ENCODE data around the gene CDHR2. TPM values are rescaled to one million over a fixed set of nuclear protein-coding genes. Genes with fewer than 3 reads are reported as not detected.

CDHR2 gene
- total RNA-seq, 3 donors from 2014 or later = 69.0 to 184 (median 107) TPM

- Histone ChIP-seq H3K9me3 (no peaks in the 10 kb centered on the region), H3K36me3 (ENCODE audit: low read depth) (no peaks in the 10 kb centered on the region), H3K4me3 (no peak overlapping the region), H3K4me1 (ENCODE audit: low read depth) (peaks cover 34% of the 10 kb centered on the region)
- ATAC-seq (no peak), DNase-seq (peak in 1 of 3 donors; percentile 23)
- intact Hi-C loops (cut with DNase I, micrococcal nuclease) = no loop called here
- TF ChIP-seq, protein P1, sequence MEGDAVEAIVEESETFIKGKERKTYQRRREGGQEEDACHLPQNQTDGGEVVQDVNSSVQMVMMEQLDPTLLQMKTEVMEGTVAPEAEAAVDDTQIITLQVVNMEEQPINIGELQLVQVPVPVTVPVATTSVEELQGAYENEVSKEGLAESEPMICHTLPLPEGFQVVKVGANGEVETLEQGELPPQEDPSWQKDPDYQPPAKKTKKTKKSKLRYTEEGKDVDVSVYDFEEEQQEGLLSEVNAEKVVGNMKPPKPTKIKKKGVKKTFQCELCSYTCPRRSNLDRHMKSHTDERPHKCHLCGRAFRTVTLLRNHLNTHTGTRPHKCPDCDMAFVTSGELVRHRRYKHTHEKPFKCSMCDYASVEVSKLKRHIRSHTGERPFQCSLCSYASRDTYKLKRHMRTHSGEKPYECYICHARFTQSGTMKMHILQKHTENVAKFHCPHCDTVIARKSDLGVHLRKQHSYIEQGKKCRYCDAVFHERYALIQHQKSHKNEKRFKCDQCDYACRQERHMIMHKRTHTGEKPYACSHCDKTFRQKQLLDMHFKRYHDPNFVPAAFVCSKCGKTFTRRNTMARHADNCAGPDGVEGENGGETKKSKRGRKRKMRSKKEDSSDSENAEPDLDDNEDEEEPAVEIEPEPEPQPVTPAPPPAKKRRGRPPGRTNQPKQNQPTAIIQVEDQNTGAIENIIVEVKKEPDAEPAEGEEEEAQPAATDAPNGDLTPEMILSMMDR (IDR thresholded peaks at IDR 0.05) = no peak
Observed at GRCh38 chr5:176538230-176538988, 10.7 kb upstream of the CDHR2 start.

DNA sequence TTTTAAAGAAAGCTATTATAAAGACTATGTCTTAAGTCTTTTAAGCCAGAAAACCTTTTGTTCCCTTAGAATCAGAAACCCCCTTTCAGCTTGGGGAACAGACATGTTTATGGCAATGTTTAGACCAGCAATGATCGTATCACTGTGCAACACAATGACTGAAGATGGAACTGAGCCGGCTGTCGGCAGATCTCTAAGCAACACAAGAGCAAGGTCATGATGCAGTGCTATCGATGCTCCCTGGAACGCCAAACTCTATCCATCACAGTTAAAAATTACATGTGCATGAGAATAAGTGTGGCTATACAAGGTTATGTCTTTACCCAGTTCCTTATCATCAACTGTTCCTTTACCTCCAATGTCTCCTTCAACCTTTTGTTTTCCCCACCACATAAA, 10.2 kb upstream of the CDHR2 start:
- TF ChIP-seq, protein P1 (IDR thresholded peaks at IDR 0.05) = no peak
- DNase-seq = no peak
- no peaks in the 10 kb centered on the region for H3K9me3 ChIP-seq
- no peaks in the 10 kb centered on the region for H3K36me3 ChIP-seq (ENCODE audit: low read depth)
- peaks cover 28% of the 10 kb centered on the region for H3K4me1 ChIP-seq (ENCODE audit: low read depth)
- ATAC-seq = no peak
- H3K4me3 ChIP-seq = no peak overlapping the region
- intact Hi-C loops (cut with DNase I, micrococcal nuclease) = no loop called here

DNA sequence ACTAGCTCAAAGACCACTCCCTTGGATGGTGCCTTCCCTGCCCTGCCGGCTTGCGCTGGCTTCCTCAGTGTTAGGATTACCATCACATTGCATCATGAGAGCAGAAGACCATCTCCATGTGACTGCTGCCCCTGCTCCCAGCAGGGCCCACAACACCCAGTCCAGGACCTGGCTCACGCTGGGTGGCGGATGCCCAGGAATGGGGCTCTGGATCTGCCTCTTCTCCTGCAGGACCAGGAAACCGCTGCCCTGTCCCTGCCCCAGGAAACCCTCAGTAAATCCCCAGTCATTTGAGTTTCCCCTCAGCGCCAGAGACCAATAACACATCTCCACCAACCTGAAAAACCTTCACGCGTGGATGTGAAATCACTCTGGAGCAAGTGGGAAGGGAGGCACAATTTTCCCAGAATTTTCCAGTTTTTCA, 8.7 kb upstream of the CDHR2 start:
- intact Hi-C loops (cut with DNase I, micrococcal nuclease) = loop anchor here in 1 of 2 donors (10.0 kb wide), 1 partner anchor 126 kb away; the partner anchor contains the start of gene CLTB
- no peak for DNase-seq
- Histone ChIP-seq H3K4me1 (ENCODE audit: low read depth) (peaks cover 19% of the 10 kb centered on the region), H3K9me3 (no peaks in the 10 kb centered on the region), H3K4me3 (no peak overlapping the region), H3K36me3 (ENCODE audit: low read depth) (no peaks in the 10 kb centered on the region)
- TF ChIP-seq, protein P1 (IDR thresholded peaks at IDR 0.05) = no peak
- no peak for ATAC-seq

DNA sequence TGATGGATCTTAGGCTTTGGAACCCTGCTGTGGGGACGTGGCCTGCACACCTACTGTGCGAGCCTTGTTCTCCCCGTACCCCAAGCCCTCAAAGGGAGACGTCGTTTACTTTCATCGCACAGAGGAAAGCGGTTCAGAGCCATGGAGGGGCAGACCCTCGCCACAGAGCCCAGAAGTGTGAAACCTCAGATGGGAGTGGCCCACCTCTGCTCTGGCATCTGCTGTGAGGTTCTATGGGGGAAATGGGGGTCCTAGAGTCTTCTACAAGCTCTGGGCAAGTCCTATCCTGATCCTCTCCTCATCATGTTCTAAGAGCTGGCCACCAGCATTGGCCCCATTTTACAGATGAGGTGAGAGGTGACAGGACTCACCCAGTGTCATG, 8.2 kb upstream of the CDHR2 start:
- Histone ChIP-seq H3K9me3 (no peaks in the 10 kb centered on the region), H3K4me3 (no peak overlapping the region), H3K36me3 (ENCODE audit: low read depth) (no peaks in the 10 kb centered on the region), H3K4me1 (ENCODE audit: low read depth) (peaks cover 22% of the 10 kb centered on the region)
- intact Hi-C loops (cut with DNase I, micrococcal nuclease) = loop anchor here in 1 of 2 donors (10.0 kb wide), 1 partner anchor 126 kb away; the partner anchor contains the start of gene CLTB
- DNase-seq (peak in 2 of 3 donors; percentile 17 to 55), ATAC-seq (no peak)
- TF ChIP-seq, protein P1 (IDR thresholded peaks at IDR 0.05) = no peak

- peak; percentile 85 to 93 (median 87) for DNase-seq
- TF ChIP-seq, protein P1 (IDR thresholded peaks at IDR 0.05) = no peak
- intact Hi-C loops (cut with DNase I, micrococcal nuclease) = loop anchor here in 1 of 2 donors (10.0 kb wide), 1 partner anchor 127 kb away; the partner anchor contains the start of gene CLTB
- Histone ChIP-seq H3K4me3 (no peak overlapping the region), H3K4me1 (ENCODE audit: low read depth) (peaks cover 22% of the 10 kb centered on the region), H3K9me3 (no peaks in the 10 kb centered on the region), H3K36me3 (ENCODE audit: low read depth) (no peaks in the 10 kb centered on the region)
- peak; percentile 17 for ATAC-seq
Observed at GRCh38 chr5:176541338-176542134, 7.6 kb upstream of the CDHR2 start.
